ENCODE data around the gene GCAT.
A peak's percentile ranks its signal among the peaks of the same experiment; 100 is the strongest.

The GCAT gene

DNA sequence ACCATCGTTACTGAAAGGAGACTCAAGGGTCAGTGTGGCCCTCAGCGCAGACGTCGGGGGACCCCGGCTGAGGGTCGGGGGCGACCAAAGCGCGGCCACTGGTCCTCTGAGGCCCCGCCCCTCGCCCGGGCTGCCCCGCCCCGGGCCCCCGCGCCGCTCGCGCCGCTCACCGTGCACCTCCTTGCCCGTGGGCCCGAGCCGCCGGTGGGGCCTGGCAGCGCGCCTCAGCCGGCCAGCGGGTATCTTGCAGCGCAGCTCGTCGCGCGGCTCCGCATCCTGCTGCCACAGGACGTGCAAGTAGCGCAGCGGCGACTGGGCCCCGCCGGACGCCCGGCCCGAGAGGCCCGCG lies 36.0 kb downstream of the GCAT start:
- Histone ChIP-seq H2AFZ (ENCODE audit: low read depth, low read length, severe bottlenecking) (peak overlapping the region; percentile 39), H3K9ac (ENCODE audit: low read length) (peak overlapping the region; percentile 70), H3K9me2 (replicated peaks; ENCODE audit: insufficient read depth, low read length) (no peaks in the 10 kb centered on the region), H3K4me3 (ENCODE audit: insufficient read depth, low read length, poor library complexity, severe bottlenecking) (peak overlapping the region; percentile 64), H3K27ac (ENCODE audit: low read depth, low read length) (peak overlapping the region; percentile 61), H3F3A (ENCODE audit: insufficient read depth) (peaks cover 14% of the 10 kb centered on the region), H3K36me3 (ENCODE audit: low read length) (no peaks in the 10 kb centered on the region), H3K79me2 (ENCODE audit: insufficient read depth, low read length) (peaks cover 22% of the 10 kb centered on the region), H3K27me3 (ENCODE audit: low read length) (no peaks in the 10 kb centered on the region), H4K20me1 (ENCODE audit: low read depth, low read length) (no peaks in the 10 kb centered on the region), H3K9me3 (ENCODE audit: insufficient read depth, low read length) (no peaks in the 10 kb centered on the region), H3K4me2 (ENCODE audit: low read depth, low read length, poor library complexity, severe bottlenecking) (peak overlapping the region; percentile 86)
- TF ChIP-seq, protein P1, sequence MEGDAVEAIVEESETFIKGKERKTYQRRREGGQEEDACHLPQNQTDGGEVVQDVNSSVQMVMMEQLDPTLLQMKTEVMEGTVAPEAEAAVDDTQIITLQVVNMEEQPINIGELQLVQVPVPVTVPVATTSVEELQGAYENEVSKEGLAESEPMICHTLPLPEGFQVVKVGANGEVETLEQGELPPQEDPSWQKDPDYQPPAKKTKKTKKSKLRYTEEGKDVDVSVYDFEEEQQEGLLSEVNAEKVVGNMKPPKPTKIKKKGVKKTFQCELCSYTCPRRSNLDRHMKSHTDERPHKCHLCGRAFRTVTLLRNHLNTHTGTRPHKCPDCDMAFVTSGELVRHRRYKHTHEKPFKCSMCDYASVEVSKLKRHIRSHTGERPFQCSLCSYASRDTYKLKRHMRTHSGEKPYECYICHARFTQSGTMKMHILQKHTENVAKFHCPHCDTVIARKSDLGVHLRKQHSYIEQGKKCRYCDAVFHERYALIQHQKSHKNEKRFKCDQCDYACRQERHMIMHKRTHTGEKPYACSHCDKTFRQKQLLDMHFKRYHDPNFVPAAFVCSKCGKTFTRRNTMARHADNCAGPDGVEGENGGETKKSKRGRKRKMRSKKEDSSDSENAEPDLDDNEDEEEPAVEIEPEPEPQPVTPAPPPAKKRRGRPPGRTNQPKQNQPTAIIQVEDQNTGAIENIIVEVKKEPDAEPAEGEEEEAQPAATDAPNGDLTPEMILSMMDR (IDR thresholded peaks at IDR 0.05; ENCODE audit: insufficient read depth, low read length, poor library complexity, severe bottlenecking): no peak
- no peak for TF ChIP-seq EZH2phosphoT487 (conservative IDR thresholded peaks at IDR 0.05; ENCODE audit: low read length)

DNA sequence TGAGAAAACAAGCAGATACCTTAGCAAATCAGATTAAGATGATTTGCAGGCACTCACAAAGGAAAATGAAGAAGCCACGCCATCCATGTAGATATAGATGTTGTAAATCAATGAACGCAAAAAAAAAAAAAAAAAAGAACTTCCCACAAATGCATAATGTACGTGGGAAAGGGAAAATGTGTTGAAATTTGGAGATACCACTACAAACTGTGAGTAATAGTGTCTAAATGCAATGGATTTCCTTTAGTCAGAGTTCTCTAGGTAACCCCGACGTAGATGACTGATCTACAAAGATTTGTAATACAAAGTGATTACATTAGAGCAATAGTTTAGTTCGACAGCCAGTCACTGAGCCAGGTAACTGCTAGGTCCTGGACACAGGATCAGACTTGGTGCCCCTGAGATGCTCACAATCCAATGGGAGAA lies 37.2 kb downstream of the GCAT start:
- Histone ChIP-seq H3K9me3 (ENCODE audit: insufficient read depth, low read length) (no peaks in the 10 kb centered on the region), H3K27me3 (ENCODE audit: low read length) (no peaks in the 10 kb centered on the region), H3K4me3 (ENCODE audit: insufficient read depth, low read length, poor library complexity, severe bottlenecking) (peak overlapping the region; percentile 51), H3K4me2 (ENCODE audit: low read depth, low read length, poor library complexity, severe bottlenecking) (peak overlapping the region; percentile 47), H4K20me1 (ENCODE audit: low read depth, low read length) (no peaks in the 10 kb centered on the region; the same call in 1 of the 2 replicates), H3K27ac (ENCODE audit: low read depth, low read length) (0 out of 2 replicates have a peak overlapping the region, but pooled peaks have one; percentile 28), H3K9ac (ENCODE audit: low read length) (no peak overlapping the region), H3F3A (ENCODE audit: insufficient read depth) (peaks cover 14% of the 10 kb centered on the region), H3K9me2 (replicated peaks; ENCODE audit: insufficient read depth, low read length) (no peaks in the 10 kb centered on the region), H3K79me2 (ENCODE audit: insufficient read depth, low read length) (peaks cover 33% of the 10 kb centered on the region), H2AFZ (ENCODE audit: low read depth, low read length, severe bottlenecking) (peak overlapping the region; percentile 59), H3K36me3 (ENCODE audit: low read length) (no peaks in the 10 kb centered on the region)
- TF ChIP-seq, protein P1 (IDR thresholded peaks at IDR 0.05; ENCODE audit: insufficient read depth, low read length, poor library complexity, severe bottlenecking): no peak
- TF ChIP-seq EZH2phosphoT487 (conservative IDR thresholded peaks at IDR 0.05; ENCODE audit: low read length): no peak

DNA sequence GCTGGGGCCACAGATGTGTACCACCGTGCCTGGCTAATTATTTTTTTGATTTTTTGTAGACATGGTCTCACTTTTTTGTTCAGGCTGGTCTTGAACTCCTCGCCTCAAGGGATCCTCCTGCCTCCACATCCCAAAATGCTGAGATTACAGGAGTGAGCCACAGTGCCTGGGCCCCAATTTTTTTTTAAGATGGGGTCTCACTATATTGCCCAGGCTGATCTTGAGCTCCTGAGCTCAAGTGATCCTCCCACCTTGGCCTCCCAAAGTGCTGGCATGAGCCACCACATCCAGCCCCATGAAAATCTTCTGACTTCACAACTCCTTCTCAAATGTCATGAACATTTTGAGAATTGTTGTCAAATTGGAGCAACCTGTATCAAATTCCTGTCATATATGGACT lies 38.7 kb downstream of the GCAT start:
- Histone ChIP-seq H3K27me3 (ENCODE audit: low read length) (no peaks in the 10 kb centered on the region), H3K27ac (ENCODE audit: low read depth, low read length) (no peak overlapping the region)

More for the DNA sequence above, 38.7 kb downstream of the GCAT start:
- H3K9me3 ChIP-seq (ENCODE audit: insufficient read depth, low read length): no peaks in the 10 kb centered on the region
- no peak overlapping the region for H3K9ac ChIP-seq (ENCODE audit: low read length)
- H4K20me1 ChIP-seq (ENCODE audit: low read depth, low read length): no peaks in the 10 kb centered on the region; the same call in 1 of the 2 replicates
- TF ChIP-seq, protein P1 (IDR thresholded peaks at IDR 0.05; ENCODE audit: insufficient read depth, low read length, poor library complexity, severe bottlenecking): no peak
- no peak for TF ChIP-seq EZH2phosphoT487 (conservative IDR thresholded peaks at IDR 0.05; ENCODE audit: low read length)
- no peaks in the 10 kb centered on the region for H3K36me3 ChIP-seq (ENCODE audit: low read length)
- H3K4me3 ChIP-seq (ENCODE audit: insufficient read depth, low read length, poor library complexity, severe bottlenecking): no peak overlapping the region
- no peak overlapping the region for H3K4me2 ChIP-seq (ENCODE audit: low read depth, low read length, poor library complexity, severe bottlenecking)
- peaks cover 49% of the 10 kb centered on the region for H3K79me2 ChIP-seq (ENCODE audit: insufficient read depth, low read length)
- no peak overlapping the region for H2AFZ ChIP-seq (ENCODE audit: low read depth, low read length, severe bottlenecking)
- H3F3A ChIP-seq (ENCODE audit: insufficient read depth): peaks cover 14% of the 10 kb centered on the region
- H3K9me2 ChIP-seq (replicated peaks; ENCODE audit: insufficient read depth, low read length): no peaks in the 10 kb centered on the region
